ENCODE measurements around the gene UBE2Q1. TPM values are rescaled to one million over a fixed set of nuclear protein-coding genes. Genes with fewer than 3 reads are reported as not detected.

UBE2Q1 gene
- total and polyA plus RNA-seq, 10 of the 15 experiments (the other 5 are each of a cell fraction or from before 2014, with no cell fraction given), result 3.9 to 82.6 (median 24.1) TPM

GRCh38 chr1:154527192-154527591, 31.3 kb downstream of the UBE2Q1 start:
- Histone ChIP-seq H3K9ac (ENCODE audit: control insufficient read depth, insufficient read depth, low read length) (no peak overlapping the region), H3K27me3 (replicated peaks in 1 of 2; ENCODE audit: control insufficient read depth in 2 of 2, insufficient read depth in 2 of 2, low read length in 1 of 2) (no peaks in the 10 kb centered on the region), H3K4me1 (ENCODE audit: control insufficient read depth, insufficient read depth, low read length) (no peaks in the 10 kb centered on the region), H3K36me3 (ENCODE audit: control insufficient read depth in 2 of 2, insufficient read depth in 2 of 2, low read length in 1 of 2) (no peaks in the 10 kb centered on the region), H2AFZ (ENCODE audit: control insufficient read depth, low read depth, low read length) (no peak overlapping the region), H3K27ac (ENCODE audit: control insufficient read depth, insufficient read depth) (no peak overlapping the region), H3K9me3 (replicated peaks; ENCODE audit: control insufficient read depth, insufficient read depth, low read length) (no peaks in the 10 kb centered on the region; the same call in 2 of the 3 replicates), H3K79me2 (ENCODE audit: control insufficient read depth, insufficient read depth, low read length) (no peaks in the 10 kb centered on the region), H4K20me1 (ENCODE audit: control insufficient read depth, insufficient read depth) (no peaks in the 10 kb centered on the region), H3K4me3 (no peak overlapping the region), H3K4me2 (ENCODE audit: control insufficient read depth, insufficient read depth) (no peak overlapping the region)
- POLR2A ChIA-PET, result no interaction called here
- 70% methylated on average over 6 of the region's 6 CpGs for WGBS (ENCODE audit: insufficient coverage, insufficient replicate concordance, low lambda C conversion rate, missing lambda C conversion rate)
- SMC1A ChIA-PET (ENCODE audit: uncharacterized antibody, unreplicated experiment), result interaction anchor here (1.4 kb wide), 1 partner anchor 10 kb away, joined by 3 read pairs; no protein-coding TSS in a partner anchor
- RAD21 ChIA-PET (ENCODE audit: unreplicated experiment), result no interaction called here
- DNase-seq (ENCODE audit: low read depth, low spot score), result no peak
- BruUV-seq (replicated peaks), result no TSS peak
- no peak for ATAC-seq
- no peak for FAIRE-seq
- intact Hi-C loops (cut with micrococcal nuclease; ENCODE audit: unreplicated experiment), result no loop called here
- CTCF ChIA-PET, result no interaction called here
- in situ Hi-C loops (cut with MboI), result no loop called here
- no peak for TF ChIP-seq MXI1 (IDR thresholded peaks at IDR 0.05; ENCODE audit: low read depth, low read length)
- TF ChIP-seq GATAD2B (conservative IDR thresholded peaks at IDR 0.05; ENCODE audit: low read depth), result no peak
- no peak for TF ChIP-seq PAX8 (IDR thresholded peaks at IDR 0.05)
- TF ChIP-seq FOXM1 (IDR thresholded peaks at IDR 0.05; ENCODE audit: low read depth, low read length), result no peak
- TF ChIP-seq USF1 (IDR thresholded peaks at IDR 0.05; ENCODE audit: borderline replicate concordance, extremely low read length, insufficient read depth, low read depth, low read length), result no peak
- no peak for TF ChIP-seq CBX3 (IDR thresholded peaks at IDR 0.05; ENCODE audit: borderline replicate concordance, low read depth)
- no peak for TF ChIP-seq RAD51 (IDR thresholded peaks at IDR 0.05)
- TF ChIP-seq ZBTB4 (CRISPR knock-in tag; IDR thresholded peaks at IDR 0.05), result no peak
- no peak for TF ChIP-seq PRDM15 (CRISPR knock-in tag; IDR thresholded peaks at IDR 0.05)
- TF ChIP-seq RBBP5 (conservative IDR thresholded peaks at IDR 0.05), result no peak
- TF ChIP-seq MTA2 (IDR thresholded peaks at IDR 0.05; ENCODE audit: low read depth), result no peak
- TF ChIP-seq IKZF2 (IDR thresholded peaks at IDR 0.05), result no peak
- no peak for TF ChIP-seq SPI1 (IDR thresholded peaks at IDR 0.05; ENCODE audit: borderline replicate concordance, insufficient read depth, low read depth, low read length)
- TF ChIP-seq CHD4 (IDR thresholded peaks at IDR 0.05), result no peak
- no peak for TF ChIP-seq MEF2B (IDR thresholded peaks at IDR 0.05; ENCODE audit: partially characterized antibody, poor library complexity, severe bottlenecking)
- TF ChIP-seq RUNX3 (IDR thresholded peaks at IDR 0.05; ENCODE audit: low read length), result no peak
- no peak for TF ChIP-seq STAT1 (conservative IDR thresholded peaks at IDR 0.05)

Data from GM12878 (cell line).